Measurements from ENCODE around the gene DCHS1.

Gene DCHS1

DNA sequence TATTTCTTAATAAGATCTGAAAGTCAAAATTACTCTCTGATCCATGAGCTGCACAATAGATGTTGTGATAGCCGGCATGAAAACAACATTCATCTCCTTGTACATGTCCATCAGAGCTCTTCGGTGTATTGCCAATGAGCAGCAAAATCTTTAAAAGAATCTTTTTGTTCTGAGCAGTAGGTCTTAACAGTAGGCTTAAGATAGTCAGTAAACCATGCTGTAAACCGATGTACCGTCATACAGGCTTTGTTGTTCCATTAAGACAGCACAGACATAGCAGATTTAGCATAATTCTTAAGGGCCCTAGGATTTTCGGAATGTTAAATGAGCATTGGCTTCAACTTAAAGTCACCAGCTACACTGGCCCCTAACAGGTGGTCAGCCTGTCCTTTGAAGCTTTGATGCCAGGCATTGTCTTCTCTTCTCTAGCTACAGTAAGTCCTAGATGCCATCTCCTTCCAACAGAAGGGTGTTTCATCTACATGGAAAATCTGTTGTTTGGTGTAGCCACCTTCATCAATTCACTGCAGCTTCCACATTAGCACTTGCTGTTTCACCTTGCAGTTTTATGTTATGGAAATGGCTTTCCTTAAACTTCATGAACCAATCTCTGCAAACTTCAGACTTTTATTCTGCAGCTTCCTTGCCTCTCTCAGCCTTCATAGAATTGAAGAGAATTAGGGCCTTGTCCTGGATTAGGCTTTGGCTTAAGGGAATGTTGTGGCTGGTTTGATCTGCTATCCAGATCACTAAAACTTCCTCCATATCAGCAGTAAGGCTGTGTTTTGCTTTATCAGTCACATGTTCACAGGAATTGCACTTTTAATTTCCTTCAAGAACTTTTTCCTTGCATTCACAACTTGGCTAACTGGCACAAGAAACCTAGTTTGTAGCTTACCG lies 80.5 kb downstream of the DCHS1 start:
- ATAC-seq (replicated peaks; ENCODE audit: extremely low read depth, poor library complexity, severe bottlenecking) (no peak), DNase-seq (ENCODE audit: low spot score in 2 of 2) (no peak)
- H3K4me3 Mint-ChIP-seq, result no peak overlapping the region
- H3K9me3 Mint-ChIP-seq, result no peaks in the 10 kb centered on the region
- peaks cover 6% of the 10 kb centered on the region for H3K4me1 Mint-ChIP-seq
- H3K27ac Mint-ChIP-seq (ENCODE audit: low read depth), result no peak overlapping the region
- H3K36me3 Mint-ChIP-seq (ENCODE audit: insufficient read depth), result peaks cover 3% of the 10 kb centered on the region
- H3K27me3 Mint-ChIP-seq, result no peaks in the 10 kb centered on the region

DNA sequence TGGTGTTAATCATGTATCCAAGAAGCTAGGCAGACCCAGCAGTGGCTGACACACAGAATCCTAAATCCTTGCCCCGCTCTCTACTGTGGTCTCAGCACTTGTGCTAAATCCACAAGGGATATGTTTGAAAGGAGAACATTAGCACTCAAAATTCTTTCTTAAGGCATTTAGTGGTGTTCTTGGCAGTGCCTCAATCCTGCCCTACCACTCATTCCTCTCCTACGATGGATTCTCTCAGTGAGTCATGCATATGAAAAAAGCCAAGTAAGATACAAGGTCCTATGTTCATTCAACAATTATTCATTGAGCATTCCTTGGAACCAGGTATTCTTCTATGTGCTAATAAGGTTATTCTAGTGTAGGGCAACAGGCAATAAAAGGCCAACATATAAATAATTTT lies 83.4 kb downstream of the DCHS1 start:
- no peak overlapping the region for H3K27ac Mint-ChIP-seq (ENCODE audit: low read depth)
- DNase-seq (ENCODE audit: low spot score in 2 of 2) (no peak), ATAC-seq (replicated peaks; ENCODE audit: extremely low read depth, poor library complexity, severe bottlenecking) (no peak)
- no peaks in the 10 kb centered on the region for H3K27me3 Mint-ChIP-seq
- H3K36me3 Mint-ChIP-seq (ENCODE audit: insufficient read depth), result peaks cover 4% of the 10 kb centered on the region
- no peaks in the 10 kb centered on the region for H3K9me3 Mint-ChIP-seq
- H3K4me1 Mint-ChIP-seq, result peaks cover 11% of the 10 kb centered on the region
- H3K4me3 Mint-ChIP-seq, result no peak overlapping the region

DNA sequence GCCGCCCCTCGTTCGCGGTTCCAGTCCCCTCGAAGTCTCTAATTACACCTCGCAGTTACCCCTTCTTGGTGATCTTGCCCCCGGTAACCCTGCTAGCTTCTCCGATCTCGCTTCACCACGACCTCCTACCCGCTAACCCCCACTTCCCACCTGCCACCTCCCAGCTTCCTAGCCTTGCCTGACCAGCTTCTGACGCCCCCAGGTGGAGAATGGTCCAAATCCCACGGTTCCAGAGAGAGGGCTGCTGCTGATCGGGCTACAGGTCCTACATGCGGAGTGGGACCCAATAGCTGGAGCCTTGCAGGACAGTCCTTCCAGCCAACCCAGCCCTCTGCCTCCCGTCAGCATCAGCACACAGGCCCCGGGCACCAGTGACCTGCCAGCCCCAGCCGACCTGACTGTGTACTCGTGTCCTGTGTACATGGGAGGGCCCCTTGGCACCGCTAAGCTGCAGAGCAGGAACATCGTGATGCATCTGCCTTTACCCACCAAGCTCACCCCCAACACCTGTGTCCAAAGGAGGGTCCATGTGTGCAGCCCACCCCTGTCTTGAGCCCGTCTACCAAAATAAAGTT lies 84.1 kb downstream of the DCHS1 start:
- no peak for ATAC-seq (replicated peaks; ENCODE audit: extremely low read depth, poor library complexity, severe bottlenecking)
- no peak for DNase-seq (ENCODE audit: low spot score in 2 of 2)
- H3K9me3 Mint-ChIP-seq, result no peaks in the 10 kb centered on the region
- H3K36me3 Mint-ChIP-seq (ENCODE audit: insufficient read depth), result peaks cover 6% of the 10 kb centered on the region
- no peak overlapping the region for H3K4me3 Mint-ChIP-seq
- H3K4me1 Mint-ChIP-seq, result peaks cover 8% of the 10 kb centered on the region
- no peak overlapping the region for H3K27ac Mint-ChIP-seq (ENCODE audit: low read depth)
- H3K27me3 Mint-ChIP-seq, result no peaks in the 10 kb centered on the region

Measured in central memory CD8-positive, alpha-beta T cell (primary cell).